CD8-positive, alpha-beta memory T cell (primary cell): ENCODE measurements around the gene SMARCD2. TPM values are rescaled to one million over a fixed set of nuclear protein-coding genes. Genes with fewer than 3 reads are reported as not detected.
"Not testable (repeated sequence)": the region's sequence is repeated elsewhere in the genome, so short reads cannot be mapped to it uniquely, and the experiment has no call there.

Source experiments
- CTCF ChIA-PET: fragments of 350-600 bp; sonication (Branson Sonifier 250); formaldehyde crosslinking; loops from one replicate; lab custom pipeline; 2021; ENCODE audit warnings: antibody characterized with exemption; lab: Charles Lee
- POLR2A ChIA-PET: fragments of 350-600 bp; sonication (Branson Sonifier 250); formaldehyde crosslinking; loops from one replicate; lab custom pipeline; 2021; ENCODE audit warnings: antibody characterized with exemption; lab: Charles Lee
- DNase-seq, 5 donors: peaks; one replicate each; pipeline versions ENCODE4 v3.0.0 to v3.0.0-alpha.2; 2020 to 2022; ENCODE audit warnings: mixed read lengths in 1 of 5
- H3K27ac ChIP-seq: one replicate; pipeline ENCODE4 v1.7.0; 2013; ENCODE audit warnings: low read depth, mild to moderate bottlenecking, low read length, moderate library complexity
- H3K27me3 ChIP-seq: 2 replicates; pipeline ENCODE4 v1.7.0; 2013; ENCODE audit warnings: low read length, mild to moderate bottlenecking; ENCODE audit not compliant: insufficient read depth, poor library complexity, severe bottlenecking
- H3K36me3 ChIP-seq: 2 replicates; pipeline ENCODE4 v1.7.0; 2013; ENCODE audit warnings: mild to moderate bottlenecking, low read length, moderate library complexity; ENCODE audit not compliant: insufficient read depth
- H3K4me1 ChIP-seq: 2 replicates; pipeline ENCODE4 v1.7.0; 2013; ENCODE audit warnings: mild to moderate bottlenecking, low read length, moderate library complexity; ENCODE audit not compliant: insufficient read depth
- H3K4me3 ChIP-seq: 2 replicates; pipeline ENCODE4 v1.7.0; 2013; ENCODE audit warnings: mild to moderate bottlenecking, low read length
- H3K9me3 ChIP-seq: 2 replicates; pipeline ENCODE4 v1.7.0; 2013; ENCODE audit warnings: mild to moderate bottlenecking, low read length
- H3K27ac Mint-ChIP-seq, 8 donors: one replicate each; pipeline ENCODE4 v1.8.0; 2020 to 2021; ENCODE audit warnings: mixed read lengths in 8 of 8, mild to moderate bottlenecking in 6 of 8, inconsistent platforms in 3 of 8, moderate library complexity in 3 of 8
- H3K27me3 Mint-ChIP-seq, 2 donors: one replicate each; pipeline ENCODE4 v1.8.0; 2020 to 2021; ENCODE audit warnings: mixed read lengths in 2 of 2, mild to moderate bottlenecking in 1 of 2, moderate library complexity in 1 of 2
- H3K36me3 Mint-ChIP-seq, 3 donors: one replicate each; pipeline ENCODE4 v1.8.0; 2020 to 2021; ENCODE audit warnings: mixed read lengths in 3 of 3, inconsistent platforms in 1 of 3, mild to moderate bottlenecking in 1 of 3
- H3K4me1 Mint-ChIP-seq, 3 donors: one replicate each; pipeline ENCODE4 v1.8.0; 2020 to 2021; ENCODE audit warnings: mixed read lengths in 3 of 3, inconsistent platforms in 1 of 3, mild to moderate bottlenecking in 1 of 3
- H3K4me3 Mint-ChIP-seq, 7 donors: one replicate each; pipeline ENCODE4 v1.8.0; 2020 to 2021; ENCODE audit warnings: mixed read lengths in 7 of 7, mild to moderate bottlenecking in 6 of 7, moderate library complexity in 4 of 7, inconsistent platforms in 2 of 7
- H3K9me3 Mint-ChIP-seq, 5 donors: one replicate each; pipeline ENCODE4 v1.8.0; 2020 to 2022; ENCODE audit warnings: mixed read lengths in 5 of 5, mild to moderate bottlenecking in 3 of 5, moderate library complexity in 2 of 5, inconsistent platforms in 1 of 5
- polyA plus RNA-seq: library from polyadenylated mRNA; unstranded; fragments of 300-500 nt; fragmentation: Illumina TruSeq; gene quantifications from one replicate; pipeline ENCODE4 v1.2.3, GENCODE V29; 2021
- total RNA-seq, 2 experiments: library from RNA; stranded (reverse); gene quantifications; one replicate each; pipeline ENCODE4 v1.2.3, GENCODE V29; 2021

Gene SMARCD2
- total and polyA plus RNA-seq, 3 experiments from 2014 or later, result 96.8 to 121 (median 107) TPM

- H3K27me3 ChIP-seq, result no peaks in the 10 kb centered on the region
- H3K9me3 ChIP-seq, result no peaks in the 10 kb centered on the region
- H3K4me1 ChIP-seq, result peaks cover 18% of the 10 kb centered on the region
- peaks cover 18 to 23% (median 21%) of the 10 kb centered on the region in 3 donors for H3K4me1 Mint-ChIP-seq
- peak overlapping the region in 7 of 8 donors; percentile 5 to 90 (median 67) for H3K27ac Mint-ChIP-seq
- H3K9me3 Mint-ChIP-seq, result no peaks in the 10 kb centered on the region
- DNase-seq, result no peak
- peaks cover 0 to 2% of the 10 kb centered on the region in 2 donors for H3K27me3 Mint-ChIP-seq
- CTCF ChIA-PET, result interaction anchor here (1.1 to 3.6 kb wide), 6 partner anchors 9 to 195 kb away, joined by 3 to 37 read pairs (median 10); partner anchors contain the start of genes CCDC47, FTSJ3 and PSMC5
- H3K4me3 ChIP-seq, result no peak overlapping the region
- peaks cover 0 to 2% (median 0%) of the 10 kb centered on the region in 3 donors for H3K36me3 Mint-ChIP-seq
- POLR2A ChIA-PET, result interaction anchor here (0.6 to 1.0 kb wide), 2 partner anchors 298 to 365 kb away, joined by 3 read pairs; no protein-coding TSS in a partner anchor
- H3K27ac ChIP-seq, result no peak overlapping the region
- no peaks in the 10 kb centered on the region for H3K36me3 ChIP-seq
- H3K4me3 Mint-ChIP-seq, result peak overlapping the region; percentile 37 to 84 (median 61)
These were observed 5.2 kb upstream of the SMARCD2 start for GRCh38 chr17:63847525-63848249.

GRCh38 chr17:63845509-63845908, 3.0 kb upstream of the SMARCD2 start:
- Histone ChIP-seq H3K27ac (no peak overlapping the region), H3K4me3 (no peak overlapping the region), H3K27me3 (no peaks in the 10 kb centered on the region), H3K9me3 (no peaks in the 10 kb centered on the region), H3K4me1 (peaks cover 29% of the 10 kb centered on the region), H3K36me3 (no peaks in the 10 kb centered on the region)
- Mint-ChIP-seq H3K36me3 (peaks cover 0 to 12% (median 0%) of the 10 kb centered on the region in 3 donors), H3K27me3 (peaks cover 0 to 2% of the 10 kb centered on the region in 2 donors), H3K4me3 (peak overlapping the region in 1 of 7 donors; percentile 89), H3K9me3 (no peaks in the 10 kb centered on the region), H3K27ac (peak overlapping the region in 1 of 8 donors; percentile 97), H3K4me1 (peaks cover 29 to 40% (median 36%) of the 10 kb centered on the region in 3 donors)
- CTCF ChIA-PET, result no interaction called here
- DNase-seq, result no peak
- POLR2A ChIA-PET, result no interaction called here

GRCh38 chr17:63843910-63844677, 1.6 kb upstream of the SMARCD2 start:
- POLR2A ChIA-PET, result interaction anchor here (0.6 to 6.9 kb wide), 10 partner anchors 15 to 664 kb away, joined by 3 to 73 read pairs (median 6); partner anchors contain the start of genes CCDC47, DDX42, FTSJ3 and LIMD2
- peak overlapping the region; percentile 83 for H3K4me3 ChIP-seq

GRCh38 chr17:63843387-63843888, 953 bp upstream of the SMARCD2 start:
- Mint-ChIP-seq H3K4me3 (peak overlapping the region; percentile 85 to 95 (median 88)), H3K36me3 (peaks cover 0 to 14% (median 0%) of the 10 kb centered on the region in 3 donors), H3K4me1 (peaks cover 37 to 47% (median 46%) of the 10 kb centered on the region in 3 donors), H3K27ac (peak overlapping the region; percentile 85 to 97 (median 90))
- not testable (repeated sequence) for H3K36me3 ChIP-seq, H3K9me3 ChIP-seq, H3K9me3 Mint-ChIP-seq, H3K27me3 ChIP-seq, H3K27me3 Mint-ChIP-seq
- Histone ChIP-seq H3K27ac (peak overlapping the region; percentile 71), H3K4me1 (peaks cover 43% of the 10 kb centered on the region), H3K4me3 (peak overlapping the region; percentile 83)
- ChIA-PET CTCF (interaction anchor here (0.9 to 6.8 kb wide), 3 partner anchors 8 to 177 kb away, joined by 4 to 48 read pairs (median 8); partner anchors contain the start of genes FTSJ3, ICAM2 and PSMC5), POLR2A (interaction anchor here (0.6 to 6.9 kb wide), 13 partner anchors 14 to 664 kb away, joined by 3 to 73 read pairs (median 6); partner anchors contain the start of genes CCDC47, DDX42, FTSJ3 and LIMD2)
- peak in 3 of 5 donors; percentile 23 to 40 (median 32) for DNase-seq

More at GRCh38 chr17:63843910-63844677, 1.6 kb upstream of the SMARCD2 start:
- Mint-ChIP-seq H3K9me3 (no peaks in the 10 kb centered on the region), H3K27ac (peak overlapping the region; percentile 85 to 97 (median 90)), H3K27me3 (no peaks in the 10 kb centered on the region), H3K4me3 (peak overlapping the region; percentile 85 to 95 (median 88)), H3K4me1 (peaks cover 36 to 45% (median 44%) of the 10 kb centered on the region in 3 donors), H3K36me3 (peaks cover 0 to 14% (median 0%) of the 10 kb centered on the region in 3 donors)
- no peak for DNase-seq
- Histone ChIP-seq H3K9me3 (no peaks in the 10 kb centered on the region), H3K4me1 (peaks cover 41% of the 10 kb centered on the region), H3K27ac (peak overlapping the region; percentile 71), H3K27me3 (no peaks in the 10 kb centered on the region), H3K36me3 (no peaks in the 10 kb centered on the region)
- CTCF ChIA-PET, result interaction anchor here (0.9 to 6.8 kb wide), 3 partner anchors 9 to 176 kb away, joined by 4 to 48 read pairs (median 8); partner anchors contain the start of genes FTSJ3, ICAM2 and PSMC5

DNA sequence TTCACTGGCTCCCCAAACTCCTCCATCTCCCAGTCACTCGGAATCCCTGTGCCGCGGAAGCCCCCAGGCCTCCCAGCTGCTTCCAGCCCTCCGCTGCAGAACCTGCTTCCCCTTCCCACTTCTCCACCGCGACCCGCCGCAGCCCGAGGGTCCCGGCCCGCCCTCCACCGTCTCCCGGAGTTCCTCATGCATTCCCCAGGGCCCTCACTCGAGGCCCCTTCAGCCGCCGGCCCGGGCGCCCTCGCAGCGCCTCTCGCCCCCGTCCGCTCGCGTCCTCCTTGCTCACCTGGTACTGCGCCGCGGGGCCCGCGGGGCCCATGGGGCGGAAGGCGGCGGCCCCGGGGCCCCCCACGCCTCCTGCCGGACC, 329 bp downstream of the SMARCD2 start:
- no peaks in the 10 kb centered on the region for H3K27me3 Mint-ChIP-seq
- ChIA-PET POLR2A (interaction anchor here (0.9 to 6.9 kb wide), 3 partner anchors 13 to 147 kb away, joined by 4 to 73 read pairs (median 4); partner anchors contain the start of genes CCDC47, DDX42, FTSJ3 and PSMC5), CTCF (interaction anchor here (1.4 to 6.8 kb wide), 2 partner anchors 9 to 14 kb away, joined by 5 to 48 read pairs; partner anchors contain the start of genes FTSJ3 and PSMC5)
- peak overlapping the region; percentile 91 to 97 (median 94) for H3K4me3 Mint-ChIP-seq
- Histone ChIP-seq H3K9me3 (no peaks in the 10 kb centered on the region), H3K4me3 (peak overlapping the region; percentile 69), H3K36me3 (no peaks in the 10 kb centered on the region), H3K4me1 (peaks cover 44% of the 10 kb centered on the region), H3K27ac (peak overlapping the region; percentile 88), H3K27me3 (no peaks in the 10 kb centered on the region)
- peaks cover 34 to 47% (median 46%) of the 10 kb centered on the region in 3 donors for H3K4me1 Mint-ChIP-seq
- H3K27ac Mint-ChIP-seq, result peak overlapping the region; percentile 84 to 97 (median 94)
- peak in 1 of 5 donors; percentile 59 for DNase-seq
- H3K9me3 Mint-ChIP-seq, result no peaks in the 10 kb centered on the region
- H3K36me3 Mint-ChIP-seq, result peaks cover 0 to 15% (median 0%) of the 10 kb centered on the region in 3 donors

DNA sequence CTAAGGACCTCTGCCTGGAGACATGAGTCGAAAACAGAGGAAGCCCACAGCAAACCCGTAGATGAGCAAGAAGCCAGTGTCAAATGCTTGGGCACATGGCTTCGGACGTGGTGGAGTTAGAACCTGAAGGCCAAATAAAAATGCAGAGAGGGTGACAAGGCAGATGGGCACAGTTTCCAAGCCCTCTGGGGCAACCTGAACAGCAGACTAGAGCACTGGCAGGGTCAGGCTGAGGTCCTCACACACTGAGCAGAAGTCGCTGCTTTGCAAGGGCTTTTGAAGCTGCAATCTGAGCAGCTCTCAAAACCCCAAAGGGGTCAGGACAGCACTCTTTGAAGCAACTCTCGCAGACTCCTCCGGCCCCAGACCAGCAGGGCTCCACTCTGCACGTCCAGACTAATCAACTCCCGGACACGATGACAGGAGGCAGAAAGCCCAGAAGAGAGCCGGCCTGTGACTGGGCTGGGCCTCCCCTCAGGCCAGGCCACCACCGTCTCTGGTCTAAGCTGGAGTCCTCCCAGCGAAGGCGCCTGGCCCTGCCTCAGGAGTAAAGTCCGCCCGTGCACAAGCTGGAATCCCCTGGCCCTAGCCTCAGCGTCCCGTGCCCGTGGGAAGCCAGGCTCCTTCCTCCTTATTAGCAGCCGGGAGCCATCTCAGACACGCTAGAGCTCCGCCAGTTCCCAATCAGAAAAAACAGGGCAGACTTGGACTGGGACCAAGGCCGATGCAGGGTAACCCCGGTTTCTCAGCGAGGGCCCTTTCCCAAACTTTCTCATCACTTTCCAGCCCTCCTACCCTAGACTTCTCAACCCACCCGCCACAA, 924 bp downstream of the SMARCD2 start:
- peak overlapping the region; percentile 88 for H3K27ac ChIP-seq
- no peaks in the 10 kb centered on the region for H3K27me3 ChIP-seq
- DNase-seq, result no peak
- peak overlapping the region; percentile 69 for H3K4me3 ChIP-seq
- Mint-ChIP-seq H3K27ac (peak overlapping the region; percentile 84 to 97 (median 94)), H3K4me3 (peak overlapping the region; percentile 91 to 97 (median 94)), H3K36me3 (peaks cover 0 to 21% (median 0%) of the 10 kb centered on the region in 3 donors), H3K9me3 (no peaks in the 10 kb centered on the region), H3K4me1 (peaks cover 34 to 50% (median 47%) of the 10 kb centered on the region in 3 donors), H3K27me3 (no peaks in the 10 kb centered on the region)
- H3K9me3 ChIP-seq, result no peaks in the 10 kb centered on the region
- CTCF ChIA-PET, result interaction anchor here (1.4 to 6.8 kb wide), 2 partner anchors 8 to 13 kb away, joined by 5 to 48 read pairs; partner anchors contain the start of genes FTSJ3 and PSMC5
- peaks cover 44% of the 10 kb centered on the region for H3K4me1 ChIP-seq
- H3K36me3 ChIP-seq, result peaks cover 4% of the 10 kb centered on the region
- POLR2A ChIA-PET, result interaction anchor here (0.9 to 6.9 kb wide), 4 partner anchors 12 to 147 kb away, joined by 4 to 73 read pairs (median 4); partner anchors contain the start of genes CCDC47, DDX42, FTSJ3 and PSMC5
